K562 (cell line): ENCODE results near the gene OSGIN1. TPM values are rescaled to one million over a fixed set of nuclear protein-coding genes. Genes with fewer than 3 reads are reported as not detected.
"Not testable (repeated sequence)": the region's sequence is repeated elsewhere in the genome, so short reads cannot be mapped to it uniquely, and the experiment has no call there.

Experiments used
- ATAC-seq: fragments of 200-7000 bp; cut with Tn5 transposase; 3 replicates; pipeline ENCODE4 v1.9.1; 2020; ENCODE audit warnings: moderate library complexity
- BruUV-seq: library from RNA; stranded (reverse); fragments of 400-500 nt; replicated peaks from 2 replicates; lab custom pipeline; 2021; lab: Mats Ljungman, UMichigan
- CTCF ChIA-PET: fragments of 300-600 bp; formaldehyde crosslinking; extraction: SDS; loops from one replicate; lab custom pipeline; 2021; ENCODE audit warnings: low intra/inter-chr PET ratio; lab: Yijun Ruan, JAX
- POLR2A ChIA-PET: fragments of 300-600, 350-650 bp; sonication (Branson Sonifier 250); formaldehyde crosslinking; extraction: SDS; loops from one replicate; lab custom pipeline; 2021; ENCODE audit warnings: antibody characterized with exemption, inconsistent platforms; lab: Yijun Ruan, JAX
- DNase-seq, 4 experiments: peaks; one replicate each; pipeline versions ENCODE4 v3.0.0 to v3.0.0-alpha.2; 2011 to 2018; ENCODE audit warnings: low spot score in 3 of 4, mixed read lengths in 3 of 4; ENCODE audit errors: extremely low read depth in 1 of 4
- FAIRE-seq: peaks from 2 replicates; lab custom pipeline; 2011; peaks lifted over from hg19 to GRCh38; lab: Jason Lieb, UNC
- H2AFZ ChIP-seq: 2 replicates; pipeline ENCODE4 v1.6.0; 2011; ENCODE audit warnings: low read depth, low read length, control low read depth, inconsistent platforms
- H3K27ac ChIP-seq: fragments of 200-600 bp; 3 replicates; pipeline ENCODE4 v1.8.0; 2011; ENCODE audit warnings: low read depth, mild to moderate bottlenecking, control low read depth, inconsistent platforms, low read length, moderate library complexity, mixed read lengths; ENCODE audit errors: extremely low read depth
- H3K27me3 ChIP-seq, 2 experiments: fragments of 300-600 bp in 1 of 2; 2 replicates in 1 of 2; 3 replicates in 1 of 2; pipeline versions ENCODE4 v1.6.0 to v1.8.0; 2011; ENCODE audit warnings: inconsistent platforms in 2 of 2, low read length in 2 of 2, mild to moderate bottlenecking in 1 of 2, mixed read lengths in 1 of 2, moderate library complexity in 1 of 2; ENCODE audit not compliant: control insufficient read depth in 2 of 2, insufficient read depth in 2 of 2
- H3K36me3 ChIP-seq: fragments of 300-600 bp; 3 replicates; pipeline ENCODE4 v1.8.0; 2011; ENCODE audit warnings: mild to moderate bottlenecking, low read length, inconsistent platforms; ENCODE audit not compliant: control insufficient read depth, insufficient read depth
- H3K4me1 ChIP-seq, 2 experiments: fragments of 200-600 bp in 1 of 2; replicated peaks in 1 of 2; 2 replicates in 1 of 2; 3 replicates in 1 of 2; pipeline versions ENCODE4 v1.5.1 to v1.8.0; 2011; ENCODE audit warnings: inconsistent platforms in 2 of 2, low read length in 2 of 2, mild to moderate bottlenecking in 1 of 2, mixed read lengths in 1 of 2, moderate library complexity in 1 of 2; ENCODE audit not compliant: control insufficient read depth in 2 of 2, insufficient read depth in 2 of 2
- H3K4me2 ChIP-seq: 2 replicates; pipeline ENCODE4 v1.6.1; 2011; ENCODE audit warnings: low read length, control low read depth, inconsistent platforms, mixed read lengths; ENCODE audit not compliant: insufficient read depth
- H3K4me3 ChIP-seq: fragments of 200-600 bp; sonication (generic), shearing (Covaris generic); 2 replicates; pipeline ENCODE4 v1.5.1; 2016; ENCODE audit warnings: control low read depth, inconsistent platforms
- H3K79me2 ChIP-seq: fragments of 200-600 bp; 3 replicates; pipeline ENCODE4 v1.8.0; 2011; ENCODE audit warnings: low read length, inconsistent platforms; ENCODE audit not compliant: control insufficient read depth, insufficient read depth
- H3K9ac ChIP-seq, 2 experiments: 2 replicates each; pipeline versions ENCODE4 v1.6.0 to v1.6.1; 2011; ENCODE audit warnings: low read depth in 2 of 2, low read length in 2 of 2, control low read depth in 1 of 2, inconsistent platforms in 1 of 2, mild to moderate bottlenecking in 1 of 2, mixed read lengths in 1 of 2; ENCODE audit not compliant: insufficient read depth in 1 of 2
- H3K9me1 ChIP-seq: one replicate; pipeline ENCODE4 v1.6.0; 2011; ENCODE audit warnings: inconsistent platforms, mild to moderate bottlenecking, low read length, moderate library complexity; ENCODE audit not compliant: control insufficient read depth, insufficient read depth
- H3K9me3 ChIP-seq: replicated peaks from 2 replicates; pipeline ENCODE4 v1.5.1; 2011; ENCODE audit warnings: low read depth, low read length, inconsistent platforms; ENCODE audit not compliant: control insufficient read depth, insufficient read depth
- H4K20me1 ChIP-seq: replicated peaks from 2 replicates; pipeline ENCODE4 v1.6.1; 2011; ENCODE audit warnings: low read length, inconsistent platforms, mixed read lengths; ENCODE audit not compliant: control insufficient read depth, insufficient read depth
- CBX2 ChIP-seq: fragments of 200-600 bp; sonication (generic); IDR thresholded peaks from one replicate; pipeline ENCODE4 v1.6.1; 2012; ENCODE audit warnings: mild to moderate bottlenecking, low read length, inconsistent platforms; ENCODE audit not compliant: insufficient read depth, poor library complexity, severe bottlenecking
- DDX20 ChIP-seq: fragments of 450-650 bp; IDR thresholded peaks from 2 replicates; pipeline ENCODE4 v1.6.1; 2016; ENCODE audit warnings: missing genetic modification characterization, low read depth, mild to moderate bottlenecking, missing compliant biosample characterization, moderate library complexity
- POLR2AphosphoS5 ChIP-seq: IDR thresholded peaks from 2 replicates; pipeline ENCODE4 v1.6.1; 2011; ENCODE audit warnings: mild to moderate bottlenecking, low read depth, low read length, moderate library complexity; ENCODE audit not compliant: control insufficient read depth, insufficient read depth
- POLR3G ChIP-seq: IDR thresholded peaks from 2 replicates; pipeline ENCODE4 v1.6.1; 2011; ENCODE audit not compliant: insufficient read length, insufficient replicate concordance; ENCODE audit errors: extremely low read depth
- PTRF ChIP-seq: fragments of 450-650 bp; IDR thresholded peaks from 2 replicates; pipeline ENCODE4 v1.6.1; 2016; ENCODE audit warnings: mild to moderate bottlenecking, missing genetic modification characterization, missing compliant biosample characterization
- PYGO2 ChIP-seq: fragments of 450-650 bp; IDR thresholded peaks from 2 replicates; pipeline ENCODE4 v1.6.1; 2016; ENCODE audit warnings: mild to moderate bottlenecking, missing genetic modification characterization, moderate library complexity, missing compliant biosample characterization
- RAD51 ChIP-seq: fragments of 450-650 bp; IDR thresholded peaks from 2 replicates; pipeline ENCODE4 v1.7.1; 2016; ENCODE audit warnings: low read depth, mild to moderate bottlenecking, borderline replicate concordance
- RBFOX2 ChIP-seq: fragments of 200-400 bp; formaldehyde crosslinking; IDR thresholded peaks from 2 replicates; pipeline ENCODE4 v1.6.1; 2017; ENCODE audit warnings: low read depth, mild to moderate bottlenecking, low read length, moderate library complexity
- ZBTB8A ChIP-seq: fragments of 450-650 bp; IDR thresholded peaks from 2 replicates; pipeline ENCODE4 v1.6.1; 2018; ENCODE audit warnings: mild to moderate bottlenecking, moderate library complexity; ENCODE audit not compliant: partially characterized antibody
- ZFPM2 ChIP-seq: fragments of 250-450 bp; sonication (Bioruptor Pico); IDR thresholded peaks from 2 replicates; pipeline ENCODE4 v1.5.1; 2022; ENCODE audit warnings: mild to moderate bottlenecking
- ZNF778 ChIP-seq: fragments of 450-650 bp; formaldehyde crosslinking; IDR thresholded peaks from 2 replicates; pipeline ENCODE4 v1.4.0; 2020; ENCODE audit warnings: mild to moderate bottlenecking, moderate library complexity
- WGBS: fragments of 100-300 bp; shearing (Covaris generic); methylation state at CpG from one replicate; pipeline ENCODE4 v1.1.6; 2016; ENCODE audit warnings: low coverage, mixed read lengths; ENCODE audit not compliant: insufficient coverage; ENCODE audit errors: missing lambda C conversion rate; 5-methylcytosine and 5-hydroxymethylcytosine counted together
- in situ Hi-C: fragments of 300-500 bp; cut with MboI; formaldehyde crosslinking; loops from 4 replicates; pipeline ENCODE4 v1.15.0; 2018; ENCODE audit warnings: inconsistent platforms, mixed read lengths
- intact Hi-C: fragments of 100-400 bp; cut with micrococcal nuclease; formaldehyde crosslinking; loops from 2 replicates; pipeline ENCODE4 v1.14.2; 2022
- polyA plus RNA-seq, 8 experiments: library from polyadenylated mRNA; depleted of rRNA in 4 of 8; stranded (reverse) in 5 of 8; unstranded in 3 of 8; fragments of >200 nt; fragmentation: Nextera tagmentation in 2 of 8; fragmentation: Illumina TruSeq in 1 of 8; extraction: Ambion mirVana in 2 of 8; extraction: Trizol in 1 of 8; gene quantifications; 2 replicates each; pipeline versions ENCODE4 v1.2.1 to v1.2.3, GENCODE V29; 2011 to 2014; ENCODE audit warnings: inconsistent platforms in 1 of 8, missing spikeins in 1 of 8
- total RNA-seq, 7 experiments: library from RNA; depleted of rRNA in 6 of 7; stranded (reverse); fragments of >200 nt in 6 of 7; fragmentation: Illumina TruSeq in 2 of 7; extraction: Trizol in 2 of 7; gene quantifications; 2 replicates each; pipeline versions ENCODE4 v1.2.1 to v1.2.3, GENCODE V29; 2011 to 2021; ENCODE audit warnings: low replicate concordance in 1 of 7
- TF ChIP-seq, protein P1 (sequence below): sonication (generic); formaldehyde crosslinking; IDR thresholded peaks from 2 replicates; pipeline ENCODE4 v1.9.0; 2022; ENCODE audit warnings: mild to moderate bottlenecking, missing genetic modification reagents
- TF ChIP-seq, protein P2 (sequence below): fragments of 250-450 bp; sonication (Bioruptor Pico); IDR thresholded peaks from 2 replicates; pipeline ENCODE4 v1.9.0; 2021; ENCODE audit warnings: mild to moderate bottlenecking
- TF ChIP-seq, protein P3 (sequence below): fragments of 450-650 bp; formaldehyde crosslinking; IDR thresholded peaks from 2 replicates; pipeline ENCODE4 v1.4.0; 2020; ENCODE audit warnings: mild to moderate bottlenecking, mixed read lengths

OSGIN1 gene
- total and polyA plus RNA-seq, 9 of the 15 experiments (the other 6 are each of a cell fraction or from before 2014, with no cell fraction given): 0.03 to 3.6 (median 1.6) TPM

DNA sequence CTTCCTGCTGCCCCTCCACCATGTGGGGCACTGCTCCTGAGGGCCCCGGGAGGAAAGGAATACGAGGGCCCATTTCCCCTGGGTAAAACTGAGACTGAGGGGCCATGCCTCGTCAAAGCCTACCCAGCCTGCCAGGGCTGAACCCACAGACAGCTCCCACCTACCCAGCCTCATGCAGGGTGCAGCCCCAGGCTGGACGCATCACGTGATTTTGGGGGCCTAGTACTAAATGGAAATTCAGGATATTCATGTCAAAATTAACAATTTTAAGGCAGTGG is 3.4 kb upstream of the OSGIN1 start:
- intact Hi-C loops: loop anchor here (5.0 kb wide), 1 partner anchor 122 kb away; no protein-coding TSS in a partner anchor
- in situ Hi-C loops: loop anchor here (10.0 kb wide), 1 partner anchor 235 kb away; the partner anchor contains the start of gene TAF1C
- FAIRE-seq: no peak

DNA sequence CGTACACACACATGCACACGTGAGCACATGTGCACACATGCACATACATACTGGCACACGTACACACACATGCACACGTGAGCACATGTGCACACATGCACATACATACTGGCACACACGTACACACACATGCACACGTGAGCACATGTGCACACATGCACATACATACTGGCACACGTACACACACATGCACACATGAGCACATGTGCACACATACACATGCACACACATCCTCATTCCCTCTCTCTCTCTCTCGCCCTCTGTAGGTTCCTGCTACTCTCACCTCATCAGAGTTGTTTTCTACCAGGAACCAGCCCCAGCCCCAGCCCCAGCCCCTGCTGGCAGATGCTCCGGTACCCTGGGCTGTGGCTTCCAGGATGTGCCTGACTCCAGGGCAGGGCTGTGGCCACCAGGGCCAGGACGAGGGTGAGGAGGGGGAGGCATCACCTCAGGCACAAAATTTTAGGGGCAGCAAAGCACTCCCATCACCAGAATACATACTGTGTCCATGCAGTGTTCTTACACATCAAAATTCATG is 2.1 kb upstream of the OSGIN1 start:
- H3K36me3 ChIP-seq, CTCF ChIA-PET, H4K20me1 ChIP-seq, H2AFZ ChIP-seq, H3K27ac ChIP-seq, DNase-seq, H3K9me1 ChIP-seq, BruUV-seq, FAIRE-seq, H3K9me3 ChIP-seq, H3K4me2 ChIP-seq, POLR2A ChIA-PET, H3K9ac ChIP-seq, H3K4me3 ChIP-seq, H3K79me2 ChIP-seq, ATAC-seq: not testable (repeated sequence)
- intact Hi-C loops: loop anchor here (5.0 kb wide), 1 partner anchor 124 kb away; no protein-coding TSS in a partner anchor
- H3K27me3 ChIP-seq: peaks cover 17 to 18% of the 10 kb centered on the region in 2 experiments; a peak in 4 of 5 replicates
- in situ Hi-C loops: loop anchor here (10.0 kb wide), 1 partner anchor 234 kb away; the partner anchor contains the start of gene TAF1C
- H3K4me1 ChIP-seq: peaks cover 18 to 41% of the 10 kb centered on the region in 2 experiments
- 39% methylated on average over 6 of the region's 10 CpGs for WGBS

More for the DNA sequence above, 3.4 kb upstream of the OSGIN1 start:
- H3K9me1 ChIP-seq: no peaks in the 10 kb centered on the region
- 15% methylated on average over 5 of the region's 5 CpGs for WGBS
- TF ChIP-seq, protein P1, sequence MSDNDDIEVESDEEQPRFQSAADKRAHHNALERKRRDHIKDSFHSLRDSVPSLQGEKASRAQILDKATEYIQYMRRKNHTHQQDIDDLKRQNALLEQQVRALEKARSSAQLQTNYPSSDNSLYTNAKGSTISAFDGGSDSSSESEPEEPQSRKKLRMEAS (CRISPR knock-in tag): no peak
- TF ChIP-seq DDX20 (tag) (no peak), POLR3G (no peak), RBFOX2 (no peak), RAD51 (peak; percentile 30; the same call in 1 of the 2 replicates), PTRF (tag) (no peak), POLR2AphosphoS5 (no peak), ZFPM2 (CRISPR knock-in tag) (no peak), ZNF778 (no peak), PYGO2 (tag) (no peak), CBX2 (no peak), ZBTB8A (no peak)
- TF ChIP-seq, protein P2, sequence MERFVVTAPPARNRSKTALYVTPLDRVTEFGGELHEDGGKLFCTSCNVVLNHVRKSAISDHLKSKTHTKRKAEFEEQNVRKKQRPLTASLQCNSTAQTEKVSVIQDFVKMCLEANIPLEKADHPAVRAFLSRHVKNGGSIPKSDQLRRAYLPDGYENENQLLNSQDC: no peak
- TF ChIP-seq, protein P3, sequence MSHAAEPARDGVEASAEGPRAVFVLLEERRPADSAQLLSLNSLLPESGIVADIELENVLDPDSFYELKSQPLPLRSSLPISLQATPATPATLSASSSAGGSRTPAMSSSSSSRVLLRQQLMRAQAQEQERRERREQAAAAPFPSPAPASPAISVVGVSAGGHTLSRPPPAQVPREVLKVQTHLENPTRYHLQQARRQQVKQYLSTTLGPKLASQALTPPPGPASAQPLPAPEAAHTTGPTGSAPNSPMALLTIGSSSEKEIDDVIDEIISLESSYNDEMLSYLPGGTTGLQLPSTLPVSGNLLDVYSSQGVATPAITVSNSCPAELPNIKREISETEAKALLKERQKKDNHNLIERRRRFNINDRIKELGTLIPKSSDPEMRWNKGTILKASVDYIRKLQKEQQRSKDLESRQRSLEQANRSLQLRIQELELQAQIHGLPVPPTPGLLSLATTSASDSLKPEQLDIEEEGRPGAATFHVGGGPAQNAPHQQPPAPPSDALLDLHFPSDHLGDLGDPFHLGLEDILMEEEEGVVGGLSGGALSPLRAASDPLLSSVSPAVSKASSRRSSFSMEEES (CRISPR knock-in tag): peak; percentile 83
- H3K4me1 ChIP-seq: peaks cover 17 to 37% of the 10 kb centered on the region in 2 experiments
- no peak for DNase-seq
- H3K27me3 ChIP-seq: peaks cover 22 to 25% of the 10 kb centered on the region in 2 experiments; a peak in 4 of 5 replicates
- H4K20me1 ChIP-seq: 0 out of 2 replicates have a peak, but pooled peaks cover 3% of the 10 kb centered on the region
- no peaks in the 10 kb centered on the region for H3K79me2 ChIP-seq
- no peak overlapping the region for H3K4me3 ChIP-seq
- H3K4me2 ChIP-seq: no peak overlapping the region
- H3K9me3 ChIP-seq: no peaks in the 10 kb centered on the region
- ChIA-PET POLR2A (no interaction called here), CTCF (no interaction called here)
- H2AFZ ChIP-seq: no peak overlapping the region
- H3K36me3 ChIP-seq: no peaks in the 10 kb centered on the region
- no peak for ATAC-seq
- 0 out of 4 replicates have a peak overlapping the region, but pooled peaks of 1 of the 2 experiments have one; percentile 61 for H3K9ac ChIP-seq
- H3K27ac ChIP-seq: no peak overlapping the region
- no TSS peak for BruUV-seq
